ENCODE results near the gene ITGB7.

- TF ChIP-seq POLR2A (IDR thresholded peaks at IDR 0.05): no peak
- no peak for TF ChIP-seq CTCF (IDR thresholded peaks at IDR 0.05)
Observed at GRCh38 chr12:53212931-53213330, 5.9 kb upstream of the ITGB7 start.
